GM12891 (cell line): ENCODE measurements around the gene PRSS8.

ENCODE experiments used
- POLR2AphosphoS5 ChIP-seq: IDR thresholded peaks from 2 replicates; pipeline ENCODE4 v1.6.1; 2011; ENCODE audit warnings: low read depth, low read length, control low read depth
- POU2F2 ChIP-seq: IDR thresholded peaks from 2 replicates; pipeline ENCODE4 v1.6.1; 2011; ENCODE audit warnings: low read depth, mild to moderate bottlenecking, control low read depth, low read length, moderate library complexity
- SPI1 ChIP-seq: IDR thresholded peaks from 2 replicates; pipeline ENCODE4 v1.6.1; 2011; ENCODE audit warnings: low read depth, low read length, control low read depth
- TAF1 ChIP-seq: IDR thresholded peaks from 2 replicates; pipeline ENCODE4 v1.6.1; 2011; ENCODE audit warnings: low read depth, low read length, control low read depth

- no peak for TF ChIP-seq TAF1
- TF ChIP-seq SPI1 = no peak
- no peak for TF ChIP-seq POU2F2
- TF ChIP-seq POLR2AphosphoS5 = no peak
Observed at GRCh38 chr16:31133046-31133501, 2.5 kb downstream of the PRSS8 start.
